SK-N-SH (cell line): ENCODE measurements around the gene FGF4. TPM values are rescaled to one million over a fixed set of nuclear protein-coding genes. Genes with fewer than 3 reads are reported as not detected.

Experiments
- CTCF ChIA-PET: fragments of 300-600, 350-600 bp; formaldehyde crosslinking; extraction: SDS; loops from one replicate; lab custom pipeline; 2021; lab: Yijun Ruan, JAX
- POLR2A ChIA-PET: fragments of 350-600 bp; sonication (Branson Sonifier 250); formaldehyde crosslinking; extraction: SDS; loops from one replicate; lab custom pipeline; 2020; ENCODE audit warnings: antibody characterized with exemption, inconsistent platforms; lab: Yijun Ruan, JAX
- DNase-seq: peaks from one replicate; pipeline ENCODE4 v3.0.0; 2012
- H2AFZ ChIP-seq: fragments of 200-600 bp; sonication (generic); 2 replicates; pipeline ENCODE4 v1.8.1; 2016; ENCODE audit warnings: antibody characterized with exemption, mild to moderate bottlenecking, low read depth
- H3F3A ChIP-seq: fragments of 200-600 bp; sonication (generic); replicated peaks from 2 replicates; pipeline ENCODE3; 2016; ENCODE audit warnings: antibody characterized with exemption, mild to moderate bottlenecking; ENCODE audit not compliant: insufficient read depth
- H3K27ac ChIP-seq, 2 experiments: fragments of 200-500 bp in 1 of 2; fragments of 200-600 bp in 1 of 2; sonication (Bioruptor generic) in 1 of 2; sonication (generic), shearing (Covaris generic) in 1 of 2; 2 replicates each; pipeline versions ENCODE4 v1.5.1 to v1.6.1; 2014 to 2016; ENCODE audit warnings: low read depth in 2 of 2, inconsistent platforms in 1 of 2, low read length in 1 of 2, mild to moderate bottlenecking in 1 of 2, mixed read lengths in 1 of 2
- H3K27me3 ChIP-seq: fragments of 200-600 bp; sonication (generic), shearing (Covaris generic); 2 replicates; pipeline ENCODE4 v1.6.1; 2016; ENCODE audit warnings: mixed run types; ENCODE audit not compliant: insufficient read depth
- H3K36me3 ChIP-seq, 2 experiments: fragments of 200-500 bp in 1 of 2; fragments of 200-600 bp in 1 of 2; sonication (Bioruptor generic) in 1 of 2; sonication (generic) in 1 of 2; replicated peaks in 1 of 2; 2 replicates each; pipeline versions ENCODE3 to v1.5.1; 2014 to 2016; ENCODE audit warnings: low read length in 1 of 2, mild to moderate bottlenecking in 1 of 2; ENCODE audit not compliant: insufficient read depth in 2 of 2, control insufficient read depth in 1 of 2
- H3K4me1 ChIP-seq, 2 experiments: fragments of 200-500 bp in 1 of 2; fragments of 200-600 bp in 1 of 2; sonication (Bioruptor generic) in 1 of 2; sonication (generic), shearing (Covaris generic) in 1 of 2; 2 replicates each; pipeline versions ENCODE4 v1.5.1 to v1.6.1; 2014 to 2016; ENCODE audit warnings: low read depth in 1 of 2, low read length in 1 of 2, mixed run types in 1 of 2; ENCODE audit not compliant: insufficient read depth in 2 of 2, control insufficient read depth in 1 of 2
- H3K4me2 ChIP-seq: fragments of 200-600 bp; sonication (generic), shearing (Covaris generic); 2 replicates; pipeline ENCODE4 v1.6.1; 2017; ENCODE audit warnings: mixed run types
- H3K4me3 ChIP-seq, 2 experiments: fragments of 200-500 bp in 1 of 2; fragments of 200-600 bp in 1 of 2; sonication (Bioruptor generic) in 1 of 2; sonication (generic), shearing (Covaris generic) in 1 of 2; 2 replicates each; pipeline versions ENCODE4 v1.5.1 to v1.8.1; 2014 to 2016; ENCODE audit warnings: low read depth in 2 of 2, inconsistent platforms in 1 of 2, low read length in 1 of 2, mild to moderate bottlenecking in 1 of 2, mixed read lengths in 1 of 2, moderate library complexity in 1 of 2
- H3K79me2 ChIP-seq: fragments of 200-600 bp; sonication (generic); 2 replicates; pipeline ENCODE4 v1.8.1; 2017; ENCODE audit warnings: mild to moderate bottlenecking; ENCODE audit not compliant: insufficient read depth
- H3K9ac ChIP-seq: fragments of 200-600 bp; sonication (generic); 2 replicates; pipeline ENCODE4 v1.6.1; 2017; ENCODE audit warnings: mixed run types
- H3K9me2 ChIP-seq: fragments of 200-600 bp; sonication (generic); 2 replicates; pipeline ENCODE4 v1.6.1; 2017; ENCODE audit warnings: mixed run types
- H3K9me3 ChIP-seq: fragments of 200-600 bp; sonication (generic); 2 replicates; pipeline ENCODE4 v1.6.1; 2017; ENCODE audit warnings: mixed run types, mild to moderate bottlenecking, moderate library complexity
- H4K20me1 ChIP-seq: fragments of 200-600 bp; sonication (generic); 2 replicates; pipeline ENCODE4 v1.6.1; 2017; ENCODE audit warnings: mild to moderate bottlenecking, mixed run types; ENCODE audit not compliant: insufficient read depth
- CHD2 ChIP-seq: fragments of 150-350 bp; IDR thresholded peaks from 2 replicates; pipeline ENCODE4 v1.6.1; 2018; ENCODE audit warnings: low read length; ENCODE audit not compliant: partially characterized antibody
- EP300 ChIP-seq, 2 experiments: IDR thresholded peaks; 2 replicates each; pipeline versions ENCODE4 v1.4.0 to v1.6.1; 2012; ENCODE audit warnings: borderline replicate concordance in 1 of 2, low read depth in 1 of 2, low read length in 1 of 2
- EZH2phosphoT487 ChIP-seq: fragments of 200-600 bp; sonication (generic); IDR thresholded peaks from 2 replicates; pipeline ENCODE4 v1.6.1; 2017; ENCODE audit warnings: low read depth, mixed run types, mild to moderate bottlenecking, antibody characterized with exemption, moderate library complexity, borderline replicate concordance
- FOXJ3 ChIP-seq: sonication (generic); formaldehyde crosslinking; IDR thresholded peaks from 2 replicates; pipeline ENCODE4 v1.5.1; 2020; ENCODE audit warnings: mild to moderate bottlenecking, missing genetic modification reagents
- FOXM1 ChIP-seq: IDR thresholded peaks from 2 replicates; pipeline ENCODE4 v1.4.0; 2012; ENCODE audit warnings: low read depth, mild to moderate bottlenecking
- MEF2A ChIP-seq: IDR thresholded peaks from 2 replicates; pipeline ENCODE4 v1.4.0; 2012; ENCODE audit warnings: low read depth, borderline replicate concordance
- NRF1 ChIP-seq: IDR thresholded peaks from 2 replicates; pipeline ENCODE4 v1.6.1; 2012; ENCODE audit warnings: low read depth, mild to moderate bottlenecking, low read length
- RAD21 ChIP-seq: IDR thresholded peaks from 2 replicates; pipeline ENCODE4 v1.6.1; 2012; ENCODE audit warnings: mild to moderate bottlenecking, low read length
- RCOR1 ChIP-seq: fragments of 150-350 bp; IDR thresholded peaks from 2 replicates; pipeline ENCODE4 v1.6.1; 2017; ENCODE audit warnings: antibody characterized with exemption, low read length
- RXRA ChIP-seq: IDR thresholded peaks from 2 replicates; pipeline ENCODE4 v1.4.0; 2012; ENCODE audit warnings: low read depth, mild to moderate bottlenecking, borderline replicate concordance
- SIN3A ChIP-seq: IDR thresholded peaks from 2 replicates; pipeline ENCODE4 v1.6.1; 2012; ENCODE audit warnings: low read depth, mild to moderate bottlenecking, low read length, moderate library complexity, borderline replicate concordance
- YY1 ChIP-seq: IDR thresholded peaks from 2 replicates; pipeline ENCODE4 v1.4.0; 2012; ENCODE audit warnings: low read depth, mild to moderate bottlenecking
- WGBS: methylation state at CpG from one replicate; pipeline ENCODE4 v1.1.6; 2017; ENCODE audit warnings: low lambda C conversion rate; 5-methylcytosine and 5-hydroxymethylcytosine counted together
- polyA plus RNA-seq, 3 experiments: library from polyadenylated mRNA; depleted of rRNA; stranded (reverse); fragments of >200 nt; gene quantifications; 2 replicates each; pipeline ENCODE4 v1.2.3, GENCODE V29; 2012
- TF ChIP-seq, protein P1 (sequence below): IDR thresholded peaks from 2 replicates; pipeline ENCODE4 v1.4.0; 2012; ENCODE audit warnings: low read depth, borderline replicate concordance
- TF ChIP-seq, protein P2 (sequence below): fragments of 200-600 bp; sonication (generic); IDR thresholded peaks from 2 replicates; pipeline ENCODE4 v1.6.1; 2017; ENCODE audit warnings: antibody characterized with exemption, mild to moderate bottlenecking, moderate library complexity
- TF ChIP-seq, protein P3 (sequence below): IDR thresholded peaks from 2 replicates; pipeline ENCODE4; 2012
- TF ChIP-seq, protein P4 (sequence below): IDR thresholded peaks from 2 replicates; pipeline ENCODE4 v1.4.0; 2012; ENCODE audit warnings: low read depth, borderline replicate concordance
- TF ChIP-seq, protein P5 (sequence below): IDR thresholded peaks from 2 replicates; pipeline ENCODE4 v1.6.1; 2012; ENCODE audit warnings: mild to moderate bottlenecking, low read depth, low read length, moderate library complexity

Gene FGF4
- polyA plus RNA-seq, 1 of the 3 experiments (the other 2 are of a cell fraction): not detected

DNA sequence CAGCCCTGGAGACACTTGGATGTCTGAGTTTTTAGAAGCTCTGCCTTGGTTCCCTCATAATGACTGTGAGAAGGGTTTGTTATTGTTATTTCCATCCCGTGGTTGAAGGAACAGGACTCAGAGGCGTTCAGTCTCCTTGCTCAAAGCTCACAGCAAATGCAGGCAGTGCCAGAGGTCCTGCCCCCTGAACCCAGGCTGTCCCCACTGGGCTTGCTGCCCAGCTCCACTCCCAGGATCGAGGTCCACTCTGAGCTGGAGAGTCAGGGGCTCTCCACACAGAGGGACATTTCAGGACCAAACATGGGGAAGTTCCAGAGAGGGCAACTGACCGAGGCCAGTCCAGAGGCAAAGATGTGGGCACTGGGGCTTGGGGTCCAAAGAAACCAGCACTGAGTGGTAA lies 14.8 kb downstream of the FGF4 start:
- Histone ChIP-seq H3K4me3 (no peak overlapping the region), H3F3A (no peaks in the 10 kb centered on the region), H4K20me1 (no peaks in the 10 kb centered on the region), H3K4me1 (no peaks in the 10 kb centered on the region), H3K27ac (no peak overlapping the region), H3K4me2 (no peak overlapping the region), H3K9me2 (no peaks in the 10 kb centered on the region), H3K9ac (no peak overlapping the region), H3K27me3 (no peaks in the 10 kb centered on the region), H3K79me2 (no peaks in the 10 kb centered on the region), H3K9me3 (no peaks in the 10 kb centered on the region), H3K36me3 (no peaks in the 10 kb centered on the region), H2AFZ (no peak overlapping the region)
- 0% methylated on average over 2 of the region's 4 CpGs for WGBS
- ChIA-PET CTCF (interaction anchor here (1.3 kb wide), 1 partner anchor 129 kb away, joined by 3 read pairs; no protein-coding TSS in a partner anchor), POLR2A (no interaction called here)
- DNase-seq: no peak
- TF ChIP-seq RAD21: no peak
- TF ChIP-seq CHD2: no peak
- TF ChIP-seq, protein P1, sequence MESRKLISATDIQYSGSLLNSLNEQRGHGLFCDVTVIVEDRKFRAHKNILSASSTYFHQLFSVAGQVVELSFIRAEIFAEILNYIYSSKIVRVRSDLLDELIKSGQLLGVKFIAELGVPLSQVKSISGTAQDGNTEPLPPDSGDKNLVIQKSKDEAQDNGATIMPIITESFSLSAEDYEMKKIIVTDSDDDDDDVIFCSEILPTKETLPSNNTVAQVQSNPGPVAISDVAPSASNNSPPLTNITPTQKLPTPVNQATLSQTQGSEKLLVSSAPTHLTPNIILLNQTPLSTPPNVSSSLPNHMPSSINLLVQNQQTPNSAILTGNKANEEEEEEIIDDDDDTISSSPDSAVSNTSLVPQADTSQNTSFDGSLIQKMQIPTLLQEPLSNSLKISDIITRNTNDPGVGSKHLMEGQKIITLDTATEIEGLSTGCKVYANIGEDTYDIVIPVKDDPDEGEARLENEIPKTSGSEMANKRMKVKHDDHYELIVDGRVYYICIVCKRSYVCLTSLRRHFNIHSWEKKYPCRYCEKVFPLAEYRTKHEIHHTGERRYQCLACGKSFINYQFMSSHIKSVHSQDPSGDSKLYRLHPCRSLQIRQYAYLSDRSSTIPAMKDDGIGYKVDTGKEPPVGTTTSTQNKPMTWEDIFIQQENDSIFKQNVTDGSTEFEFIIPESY: no peak
- TF ChIP-seq, protein P2, sequence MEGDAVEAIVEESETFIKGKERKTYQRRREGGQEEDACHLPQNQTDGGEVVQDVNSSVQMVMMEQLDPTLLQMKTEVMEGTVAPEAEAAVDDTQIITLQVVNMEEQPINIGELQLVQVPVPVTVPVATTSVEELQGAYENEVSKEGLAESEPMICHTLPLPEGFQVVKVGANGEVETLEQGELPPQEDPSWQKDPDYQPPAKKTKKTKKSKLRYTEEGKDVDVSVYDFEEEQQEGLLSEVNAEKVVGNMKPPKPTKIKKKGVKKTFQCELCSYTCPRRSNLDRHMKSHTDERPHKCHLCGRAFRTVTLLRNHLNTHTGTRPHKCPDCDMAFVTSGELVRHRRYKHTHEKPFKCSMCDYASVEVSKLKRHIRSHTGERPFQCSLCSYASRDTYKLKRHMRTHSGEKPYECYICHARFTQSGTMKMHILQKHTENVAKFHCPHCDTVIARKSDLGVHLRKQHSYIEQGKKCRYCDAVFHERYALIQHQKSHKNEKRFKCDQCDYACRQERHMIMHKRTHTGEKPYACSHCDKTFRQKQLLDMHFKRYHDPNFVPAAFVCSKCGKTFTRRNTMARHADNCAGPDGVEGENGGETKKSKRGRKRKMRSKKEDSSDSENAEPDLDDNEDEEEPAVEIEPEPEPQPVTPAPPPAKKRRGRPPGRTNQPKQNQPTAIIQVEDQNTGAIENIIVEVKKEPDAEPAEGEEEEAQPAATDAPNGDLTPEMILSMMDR: no peak
- no peak for TF ChIP-seq MEF2A
- TF ChIP-seq, protein P3, sequence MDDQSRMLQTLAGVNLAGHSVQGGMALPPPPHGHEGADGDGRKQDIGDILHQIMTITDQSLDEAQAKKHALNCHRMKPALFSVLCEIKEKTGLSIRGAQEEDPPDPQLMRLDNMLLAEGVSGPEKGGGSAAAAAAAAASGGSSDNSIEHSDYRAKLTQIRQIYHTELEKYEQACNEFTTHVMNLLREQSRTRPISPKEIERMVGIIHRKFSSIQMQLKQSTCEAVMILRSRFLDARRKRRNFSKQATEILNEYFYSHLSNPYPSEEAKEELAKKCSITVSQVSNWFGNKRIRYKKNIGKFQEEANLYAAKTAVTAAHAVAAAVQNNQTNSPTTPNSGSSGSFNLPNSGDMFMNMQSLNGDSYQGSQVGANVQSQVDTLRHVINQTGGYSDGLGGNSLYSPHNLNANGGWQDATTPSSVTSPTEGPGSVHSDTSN: no peak
- no peak for TF ChIP-seq FOXM1

DNA sequence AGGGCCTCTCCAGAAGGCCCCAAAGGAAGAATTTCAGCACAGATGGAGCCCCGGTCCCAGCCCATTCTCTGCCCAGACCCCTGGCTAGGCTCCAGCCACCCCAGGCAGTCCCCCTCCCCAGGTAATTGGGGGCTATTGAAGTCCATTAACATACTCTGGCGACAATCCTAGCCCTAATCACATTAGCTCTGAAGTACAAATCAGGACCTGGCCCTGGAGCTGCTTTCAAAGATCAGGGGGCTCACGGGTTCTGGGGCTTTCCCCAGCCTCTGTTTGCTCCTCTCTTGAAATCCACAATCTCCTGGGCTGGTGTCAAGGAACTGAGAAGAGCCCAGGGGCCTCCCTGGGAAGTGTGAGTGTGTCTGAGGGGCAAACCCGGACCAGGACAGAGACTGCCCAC lies 22.3 kb downstream of the FGF4 start:
- Histone ChIP-seq H3K27ac (no peak overlapping the region), H3K4me3 (no peak overlapping the region), H3K79me2 (no peaks in the 10 kb centered on the region), H3K9me3 (no peaks in the 10 kb centered on the region), H3K9ac (no peak overlapping the region), H3K4me2 (no peak overlapping the region), H3F3A (no peaks in the 10 kb centered on the region), H3K9me2 (no peaks in the 10 kb centered on the region), H3K27me3 (no peaks in the 10 kb centered on the region), H3K36me3 (no peaks in the 10 kb centered on the region), H3K4me1 (peaks cover 0 to 4% of the 10 kb centered on the region in 2 experiments; a peak in 1 of 4 replicates), H2AFZ (no peak overlapping the region), H4K20me1 (no peaks in the 10 kb centered on the region)
- ChIA-PET CTCF (interaction anchor here (1.3 kb wide), 1 partner anchor 158 kb away, joined by 3 read pairs; no protein-coding TSS in a partner anchor), POLR2A (no interaction called here)
- 16% methylated on average over 4 of the region's 4 CpGs for WGBS
- DNase-seq: no peak
- TF ChIP-seq NRF1: no peak
- no peak for TF ChIP-seq RXRA
- TF ChIP-seq SIN3A: no peak
- TF ChIP-seq EZH2phosphoT487: no peak
- TF ChIP-seq EP300 (IDR thresholded peaks at IDR 0.05; ENCODE audit: borderline replicate concordance in 1 of 2, low read depth in 1 of 2, low read length in 1 of 2): no peak
- no peak for TF ChIP-seq CHD2
- TF ChIP-seq RCOR1: no peak
- no peak for TF ChIP-seq FOXJ3 (CRISPR knock-in tag)
- TF ChIP-seq MEF2A: no peak
- no peak for TF ChIP-seq RAD21
- TF ChIP-seq, protein P4, sequence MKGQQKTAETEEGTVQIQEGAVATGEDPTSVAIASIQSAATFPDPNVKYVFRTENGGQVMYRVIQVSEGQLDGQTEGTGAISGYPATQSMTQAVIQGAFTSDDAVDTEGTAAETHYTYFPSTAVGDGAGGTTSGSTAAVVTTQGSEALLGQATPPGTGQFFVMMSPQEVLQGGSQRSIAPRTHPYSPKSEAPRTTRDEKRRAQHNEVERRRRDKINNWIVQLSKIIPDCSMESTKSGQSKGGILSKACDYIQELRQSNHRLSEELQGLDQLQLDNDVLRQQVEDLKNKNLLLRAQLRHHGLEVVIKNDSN: no peak
- TF ChIP-seq, protein P5, sequence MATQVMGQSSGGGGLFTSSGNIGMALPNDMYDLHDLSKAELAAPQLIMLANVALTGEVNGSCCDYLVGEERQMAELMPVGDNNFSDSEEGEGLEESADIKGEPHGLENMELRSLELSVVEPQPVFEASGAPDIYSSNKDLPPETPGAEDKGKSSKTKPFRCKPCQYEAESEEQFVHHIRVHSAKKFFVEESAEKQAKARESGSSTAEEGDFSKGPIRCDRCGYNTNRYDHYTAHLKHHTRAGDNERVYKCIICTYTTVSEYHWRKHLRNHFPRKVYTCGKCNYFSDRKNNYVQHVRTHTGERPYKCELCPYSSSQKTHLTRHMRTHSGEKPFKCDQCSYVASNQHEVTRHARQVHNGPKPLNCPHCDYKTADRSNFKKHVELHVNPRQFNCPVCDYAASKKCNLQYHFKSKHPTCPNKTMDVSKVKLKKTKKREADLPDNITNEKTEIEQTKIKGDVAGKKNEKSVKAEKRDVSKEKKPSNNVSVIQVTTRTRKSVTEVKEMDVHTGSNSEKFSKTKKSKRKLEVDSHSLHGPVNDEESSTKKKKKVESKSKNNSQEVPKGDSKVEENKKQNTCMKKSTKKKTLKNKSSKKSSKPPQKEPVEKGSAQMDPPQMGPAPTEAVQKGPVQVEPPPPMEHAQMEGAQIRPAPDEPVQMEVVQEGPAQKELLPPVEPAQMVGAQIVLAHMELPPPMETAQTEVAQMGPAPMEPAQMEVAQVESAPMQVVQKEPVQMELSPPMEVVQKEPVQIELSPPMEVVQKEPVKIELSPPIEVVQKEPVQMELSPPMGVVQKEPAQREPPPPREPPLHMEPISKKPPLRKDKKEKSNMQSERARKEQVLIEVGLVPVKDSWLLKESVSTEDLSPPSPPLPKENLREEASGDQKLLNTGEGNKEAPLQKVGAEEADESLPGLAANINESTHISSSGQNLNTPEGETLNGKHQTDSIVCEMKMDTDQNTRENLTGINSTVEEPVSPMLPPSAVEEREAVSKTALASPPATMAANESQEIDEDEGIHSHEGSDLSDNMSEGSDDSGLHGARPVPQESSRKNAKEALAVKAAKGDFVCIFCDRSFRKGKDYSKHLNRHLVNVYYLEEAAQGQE: no peak
- no peak for TF ChIP-seq YY1
